Measurements from ENCODE around the gene IGF2BP3. TPM values are rescaled to one million over a fixed set of nuclear protein-coding genes. Genes with fewer than 3 reads are reported as not detected.
A peak's percentile ranks its signal among the peaks of the same experiment; 100 is the strongest.
"Not testable (repeated sequence)": the region's sequence is repeated elsewhere in the genome, so short reads cannot be mapped to it uniquely, and the experiment has no call there.

IGF2BP3 gene
- polyA plus RNA-seq, 1 donor (not counting 4 experiments of a cell fraction or from before 2014, with no cell fraction given), result 22.3 TPM

- dilution Hi-C loops (cut with MboI; ENCODE audit: extremely low pct_ligation_motif_present, low sequenced_read_pairs), result no loop called here
Observed at GRCh38 chr7:23331132-23331531, 139.2 kb downstream of the IGF2BP3 start.

GRCh38 chr7:23315366-23315765, 154.9 kb downstream of the IGF2BP3 start:
- no peak for TF ChIP-seq CTCF (optimal IDR thresholded peaks at IDR 0.05 in 1 of 3, IDR thresholded peaks at IDR 0.05 in 1 of 3, conservative IDR thresholded peaks at IDR 0.05 in 1 of 3; ENCODE audit: extremely low read depth in 1 of 3, insufficient read depth in 2 of 3, low read length in 3 of 3)
- no peak for TF ChIP-seq EZH2 (IDR thresholded peaks at IDR 0.05; ENCODE audit: low read length)
- Histone ChIP-seq H3K27ac (ENCODE audit: control insufficient read depth, insufficient read depth, low read length) (no peak overlapping the region), H2AFZ (ENCODE audit: control insufficient read depth, low read length) (no peak overlapping the region), H3K36me3 (ENCODE audit: control insufficient read depth in 2 of 2, extremely low read depth in 1 of 2, insufficient read depth in 2 of 2, low read length in 2 of 2) (peaks cover 0 to 11% of the 10 kb centered on the region in 2 experiments), H3K9me3 (ENCODE audit: control insufficient read depth, low read depth, low read length) (no peaks in the 10 kb centered on the region), H3K9ac (ENCODE audit: control insufficient read depth, extremely low read depth, insufficient read depth, low read length) (no peak overlapping the region), H3K27me3 (ENCODE audit: control insufficient read depth, extremely low read depth, insufficient read depth, low read length) (peaks cover 4% of the 10 kb centered on the region), H3K4me3 (ENCODE audit: control insufficient read depth in 2 of 3, extremely low read depth in 1 of 3, insufficient read depth in 2 of 3, low read depth in 1 of 3, low read length in 3 of 3) (no peak overlapping the region), H3K4me2 (ENCODE audit: control insufficient read depth, extremely low read depth, insufficient read depth, low read depth, low read length) (no peak overlapping the region), H3K9me1 (ENCODE audit: control insufficient read depth, extremely low read depth, insufficient read depth, low read length) (no peaks in the 10 kb centered on the region), H3K4me1 (ENCODE audit: control insufficient read depth, extremely low read depth, insufficient read depth, low read length) (peaks cover 8% of the 10 kb centered on the region), H4K20me1 (ENCODE audit: control insufficient read depth, extremely low read depth, insufficient read depth, low read length) (no peaks in the 10 kb centered on the region), H3K79me2 (ENCODE audit: control insufficient read depth, insufficient read depth, low read length) (no peaks in the 10 kb centered on the region)
- DNase-seq (ENCODE audit: low read depth, low spot score) (no peak), FAIRE-seq (peak; percentile 26)
- dilution Hi-C loops (cut with MboI; ENCODE audit: extremely low pct_ligation_motif_present, low sequenced_read_pairs), result no loop called here

More at GRCh38 chr7:23331132-23331531, 139.2 kb downstream of the IGF2BP3 start:
- Histone ChIP-seq H4K20me1 (ENCODE audit: control insufficient read depth, extremely low read depth, insufficient read depth, low read length) (peaks cover 2% of the 10 kb centered on the region), H3K27me3 (ENCODE audit: control insufficient read depth, extremely low read depth, insufficient read depth, low read length) (no peaks in the 10 kb centered on the region), H3K9ac (ENCODE audit: control insufficient read depth, extremely low read depth, insufficient read depth, low read length) (no peak overlapping the region), H3K36me3 (ENCODE audit: control insufficient read depth in 2 of 2, extremely low read depth in 1 of 2, insufficient read depth in 2 of 2, low read length in 2 of 2) (no peaks in the 10 kb centered on the region), H3K27ac (ENCODE audit: control insufficient read depth, insufficient read depth, low read length) (no peak overlapping the region), H3K4me3 (ENCODE audit: control insufficient read depth in 2 of 3, extremely low read depth in 1 of 3, insufficient read depth in 2 of 3, low read depth in 1 of 3, low read length in 3 of 3) (no peak overlapping the region), H3K4me1 (ENCODE audit: control insufficient read depth, extremely low read depth, insufficient read depth, low read length) (peaks cover 24% of the 10 kb centered on the region), H3K4me2 (ENCODE audit: control insufficient read depth, extremely low read depth, insufficient read depth, low read depth, low read length) (no peak overlapping the region), H3K9me1 (ENCODE audit: control insufficient read depth, extremely low read depth, insufficient read depth, low read length) (no peaks in the 10 kb centered on the region), H3K9me3 (ENCODE audit: control insufficient read depth, low read depth, low read length) (no peaks in the 10 kb centered on the region), H2AFZ (ENCODE audit: control insufficient read depth, low read length) (no peak overlapping the region), H3K79me2 (ENCODE audit: control insufficient read depth, insufficient read depth, low read length) (no peaks in the 10 kb centered on the region)
- DNase-seq (ENCODE audit: low read depth, low spot score) (no peak), FAIRE-seq (no peak)
- no peak for TF ChIP-seq CTCF (optimal IDR thresholded peaks at IDR 0.05 in 1 of 3, IDR thresholded peaks at IDR 0.05 in 1 of 3, conservative IDR thresholded peaks at IDR 0.05 in 1 of 3; ENCODE audit: extremely low read depth in 1 of 3, insufficient read depth in 2 of 3, low read length in 3 of 3)
- TF ChIP-seq EZH2 (IDR thresholded peaks at IDR 0.05; ENCODE audit: low read length), result no peak

DNA sequence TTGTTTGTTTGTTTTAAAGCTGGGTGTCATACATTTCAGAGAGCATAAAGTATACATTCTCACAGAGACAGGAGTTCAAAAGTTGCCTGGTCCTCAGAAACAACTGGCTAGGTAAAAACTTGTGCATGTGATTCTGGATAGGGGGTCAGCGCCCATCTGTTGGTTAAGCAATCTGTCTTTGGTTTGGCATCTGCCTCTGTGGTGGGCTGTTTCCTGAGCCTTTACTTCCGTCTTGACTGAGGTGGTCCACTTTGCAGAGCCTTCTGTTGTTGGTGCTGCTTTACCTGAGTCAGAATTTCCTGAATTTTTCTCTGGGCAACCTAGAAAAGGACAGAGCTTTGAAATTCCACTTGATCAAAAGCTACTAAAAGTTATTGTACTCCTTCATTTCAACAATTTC, 158.2 kb downstream of the IGF2BP3 start:
- H3K4me2 ChIP-seq (ENCODE audit: control insufficient read depth, extremely low read depth, insufficient read depth, low read depth, low read length); H3K27me3 ChIP-seq (ENCODE audit: control insufficient read depth, extremely low read depth, insufficient read depth, low read length); H2AFZ ChIP-seq (ENCODE audit: control insufficient read depth, low read length); H3K9ac ChIP-seq (ENCODE audit: control insufficient read depth, extremely low read depth, insufficient read depth, low read length); H3K4me1 ChIP-seq (ENCODE audit: control insufficient read depth, extremely low read depth, insufficient read depth, low read length); H3K27ac ChIP-seq (ENCODE audit: control insufficient read depth, insufficient read depth, low read length); H3K9me1 ChIP-seq (ENCODE audit: control insufficient read depth, extremely low read depth, insufficient read depth, low read length); H3K9me3 ChIP-seq (ENCODE audit: control insufficient read depth, low read depth, low read length); dilution Hi-C loops (cut with MboI; ENCODE audit: extremely low pct_ligation_motif_present, low sequenced_read_pairs); FAIRE-seq; H3K79me2 ChIP-seq (ENCODE audit: control insufficient read depth, insufficient read depth, low read length); H3K4me3 ChIP-seq (ENCODE audit: control insufficient read depth in 2 of 3, extremely low read depth in 1 of 3, insufficient read depth in 2 of 3, low read depth in 1 of 3, low read length in 3 of 3); H4K20me1 ChIP-seq (ENCODE audit: control insufficient read depth, extremely low read depth, insufficient read depth, low read length); DNase-seq (ENCODE audit: low read depth, low spot score): not testable (repeated sequence)
- H3K36me3 ChIP-seq (ENCODE audit: control insufficient read depth in 2 of 2, extremely low read depth in 1 of 2, insufficient read depth in 2 of 2, low read length in 2 of 2), result peaks cover 8 to 11% of the 10 kb centered on the region in 2 experiments

All from keratinocyte (primary cell).